ENCODE data around the gene CHAF1A.

Gene CHAF1A

GRCh38 chr19:4429771-4430171 is 27.3 kb downstream of the CHAF1A start:
- TF ChIP-seq, protein P1, sequence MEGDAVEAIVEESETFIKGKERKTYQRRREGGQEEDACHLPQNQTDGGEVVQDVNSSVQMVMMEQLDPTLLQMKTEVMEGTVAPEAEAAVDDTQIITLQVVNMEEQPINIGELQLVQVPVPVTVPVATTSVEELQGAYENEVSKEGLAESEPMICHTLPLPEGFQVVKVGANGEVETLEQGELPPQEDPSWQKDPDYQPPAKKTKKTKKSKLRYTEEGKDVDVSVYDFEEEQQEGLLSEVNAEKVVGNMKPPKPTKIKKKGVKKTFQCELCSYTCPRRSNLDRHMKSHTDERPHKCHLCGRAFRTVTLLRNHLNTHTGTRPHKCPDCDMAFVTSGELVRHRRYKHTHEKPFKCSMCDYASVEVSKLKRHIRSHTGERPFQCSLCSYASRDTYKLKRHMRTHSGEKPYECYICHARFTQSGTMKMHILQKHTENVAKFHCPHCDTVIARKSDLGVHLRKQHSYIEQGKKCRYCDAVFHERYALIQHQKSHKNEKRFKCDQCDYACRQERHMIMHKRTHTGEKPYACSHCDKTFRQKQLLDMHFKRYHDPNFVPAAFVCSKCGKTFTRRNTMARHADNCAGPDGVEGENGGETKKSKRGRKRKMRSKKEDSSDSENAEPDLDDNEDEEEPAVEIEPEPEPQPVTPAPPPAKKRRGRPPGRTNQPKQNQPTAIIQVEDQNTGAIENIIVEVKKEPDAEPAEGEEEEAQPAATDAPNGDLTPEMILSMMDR (IDR thresholded peaks at IDR 0.05; ENCODE audit: extremely low read depth, missing control alignments) = no peak
- DNase-seq (ENCODE audit: low spot score) = no peak

DNA sequence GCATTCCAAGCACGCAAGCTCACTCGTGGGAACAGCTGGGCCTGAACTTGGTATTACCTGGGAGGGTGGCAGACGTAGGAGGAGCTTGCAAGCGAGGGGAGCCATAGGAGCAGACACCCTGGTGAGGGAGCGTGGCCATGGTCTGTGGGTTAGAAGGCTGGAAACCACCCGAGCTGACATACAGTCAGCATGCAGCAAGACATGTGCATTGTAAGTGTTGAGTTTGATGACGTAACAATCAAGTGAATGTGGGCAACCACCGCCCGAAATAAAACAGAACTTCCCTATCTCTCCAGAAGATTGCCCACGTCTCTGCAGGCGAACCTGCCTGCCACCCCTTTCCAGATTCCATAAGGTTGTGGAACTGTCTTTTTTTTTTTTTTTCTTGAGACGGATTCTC is 28.3 kb downstream of the CHAF1A start:
- peak; percentile 34 for DNase-seq (ENCODE audit: low spot score)
- TF ChIP-seq, protein P1 (IDR thresholded peaks at IDR 0.05; ENCODE audit: extremely low read depth, missing control alignments) = no peak

GRCh38 chr19:4431296-4431695 is 28.9 kb downstream of the CHAF1A start:
- no peak for DNase-seq (ENCODE audit: low spot score)
- TF ChIP-seq, protein P1 (IDR thresholded peaks at IDR 0.05; ENCODE audit: extremely low read depth, missing control alignments) = no peak

GRCh38 chr19:4431808-4432674 is 29.6 kb downstream of the CHAF1A start:
- TF ChIP-seq, protein P1 (IDR thresholded peaks at IDR 0.05; ENCODE audit: extremely low read depth, missing control alignments) = no peak
- peak; percentile 64 for DNase-seq (ENCODE audit: low spot score)

DNA sequence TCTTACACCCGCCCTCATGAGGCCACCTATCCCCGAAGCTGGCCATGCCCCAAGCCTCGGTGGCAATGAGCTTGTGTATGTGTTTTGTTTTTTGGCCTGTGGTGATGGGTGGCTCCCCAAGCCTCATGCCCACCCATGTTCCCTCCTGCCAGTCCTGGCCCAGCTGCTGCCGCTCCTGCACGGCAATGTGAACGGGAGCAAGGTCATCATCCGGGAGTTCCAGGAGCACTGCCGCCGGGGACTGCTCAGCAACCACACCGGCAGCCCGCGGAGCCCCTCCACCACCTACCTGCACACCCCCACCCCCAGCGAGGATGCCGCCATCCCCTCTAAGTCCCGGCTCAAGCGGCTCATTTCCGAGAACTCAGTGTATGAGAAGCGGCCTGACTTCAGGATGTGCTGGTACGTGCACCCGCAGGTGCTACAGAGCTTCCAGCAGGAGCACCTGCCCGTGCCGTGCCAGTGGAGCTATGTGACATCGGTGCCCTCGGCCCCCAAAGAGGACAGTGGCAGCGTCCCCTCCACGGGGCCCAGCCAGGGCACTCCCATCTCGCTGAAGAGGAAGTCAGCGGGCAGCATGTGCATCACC is 30.6 kb downstream of the CHAF1A start:
- DNase-seq (ENCODE audit: low spot score) = no peak
- TF ChIP-seq, protein P1 (IDR thresholded peaks at IDR 0.05; ENCODE audit: extremely low read depth, missing control alignments) = no peak

DNA sequence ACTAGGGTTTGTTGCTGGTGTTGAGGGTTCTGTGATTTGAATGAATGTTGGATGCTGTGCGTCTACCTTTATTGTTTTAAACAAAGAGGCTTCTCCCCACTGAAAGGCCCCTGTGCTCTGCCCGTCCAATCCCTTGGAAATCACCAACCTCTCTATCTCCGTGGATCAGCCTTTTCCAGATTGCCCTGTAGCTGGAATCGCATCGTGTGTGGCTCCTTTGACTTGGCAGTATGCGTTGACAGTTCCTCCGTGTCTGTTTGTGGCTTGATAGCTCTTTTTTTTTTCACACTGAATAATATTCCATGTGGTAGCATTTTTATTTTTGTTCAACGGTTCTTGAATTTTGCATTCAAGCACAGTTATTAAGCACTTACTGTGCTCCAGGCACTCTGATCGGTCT is 32.0 kb downstream of the CHAF1A start:
- TF ChIP-seq, protein P1 (IDR thresholded peaks at IDR 0.05; ENCODE audit: extremely low read depth, missing control alignments) = no peak
- DNase-seq (ENCODE audit: low spot score) = no peak

DNA sequence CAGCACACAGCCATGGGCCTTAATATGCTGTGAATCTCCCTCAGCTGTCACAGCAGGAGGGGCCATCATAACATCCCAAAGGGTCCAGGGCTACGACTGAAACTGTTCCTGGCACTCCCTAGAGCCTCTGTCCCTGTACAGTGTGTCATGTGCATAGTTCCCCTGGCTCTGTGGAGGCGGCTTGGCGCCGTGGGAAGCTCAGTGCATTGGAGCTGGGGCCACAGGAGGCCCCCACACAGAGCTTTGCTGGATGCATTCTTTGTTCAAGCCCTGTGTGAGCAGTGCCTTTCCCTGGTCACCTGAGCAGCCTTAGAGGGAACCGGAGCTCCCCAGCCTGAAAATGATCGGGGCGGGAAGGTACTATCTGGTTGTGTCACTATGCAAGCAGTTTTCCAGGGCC is 33.8 kb downstream of the CHAF1A start:
- TF ChIP-seq, protein P1 (IDR thresholded peaks at IDR 0.05; ENCODE audit: extremely low read depth, missing control alignments) = no peak
- DNase-seq (ENCODE audit: low spot score) = no peak
